Activated B cell treated with CpG ODN at 0.5 μM for 24 hours (primary cell): ENCODE measurements around the gene TCTN2. TPM values are rescaled to one million over a fixed set of nuclear protein-coding genes. Genes with fewer than 3 reads are reported as not detected.

Source experiments
- ATAC-seq: fragments of 200-7000 bp; cut with Tn5 transposase; one replicate; pipeline ENCODE4 v1.10.0; 2021; ENCODE audit warnings: low read depth, mild to moderate bottlenecking, moderate library complexity
- CTCF ChIA-PET: fragments of 350-600 bp; sonication (Branson Sonifier 250); formaldehyde crosslinking; loops from one replicate; lab custom pipeline; 2021; ENCODE audit warnings: antibody characterized with exemption; lab: Charles Lee
- POLR2A ChIA-PET: fragments of 350-600 bp; sonication (Branson Sonifier 250); formaldehyde crosslinking; loops from one replicate; lab custom pipeline; 2021; ENCODE audit warnings: antibody characterized with exemption; lab: Charles Lee
- DNase-seq: peaks from one replicate; pipeline ENCODE4 v3.0.0; 2022
- H3K27ac Mint-ChIP-seq: one replicate; pipeline ENCODE4 v1.8.0; 2020; ENCODE audit warnings: mixed read lengths
- H3K27me3 Mint-ChIP-seq: one replicate; pipeline ENCODE4 v1.8.0; 2021; ENCODE audit warnings: mixed read lengths
- H3K36me3 Mint-ChIP-seq: one replicate; pipeline ENCODE4 v1.8.0; 2021; ENCODE audit warnings: low read depth, mixed read lengths
- H3K4me1 Mint-ChIP-seq: one replicate; pipeline ENCODE4 v1.8.0; 2021; ENCODE audit warnings: mixed read lengths
- H3K4me3 Mint-ChIP-seq: one replicate; pipeline ENCODE4 v1.8.0; 2020; ENCODE audit warnings: mild to moderate bottlenecking, mixed read lengths
- H3K9me3 Mint-ChIP-seq: one replicate; pipeline ENCODE4 v1.8.0; 2020; ENCODE audit warnings: mixed read lengths
- intact Hi-C: fragments of 100-400 bp; cut with micrococcal nuclease; formaldehyde crosslinking; loops from one replicate; pipeline ENCODE4 v1.15.1; 2024
- total RNA-seq: library from RNA; stranded (reverse); gene quantifications from 2 replicates; pipeline ENCODE4 v1.2.3, GENCODE V29; 2022
- TF ChIP-seq, protein P1 (sequence below): fragments of 200-600 bp; IDR thresholded peaks from one replicate; pipeline ENCODE4 v1.8.0; 2022; ENCODE audit warnings: antibody characterized with exemption, mild to moderate bottlenecking

The TCTN2 gene
- total RNA-seq, 1 donor from 2014 or later: 10.3 TPM

DNA sequence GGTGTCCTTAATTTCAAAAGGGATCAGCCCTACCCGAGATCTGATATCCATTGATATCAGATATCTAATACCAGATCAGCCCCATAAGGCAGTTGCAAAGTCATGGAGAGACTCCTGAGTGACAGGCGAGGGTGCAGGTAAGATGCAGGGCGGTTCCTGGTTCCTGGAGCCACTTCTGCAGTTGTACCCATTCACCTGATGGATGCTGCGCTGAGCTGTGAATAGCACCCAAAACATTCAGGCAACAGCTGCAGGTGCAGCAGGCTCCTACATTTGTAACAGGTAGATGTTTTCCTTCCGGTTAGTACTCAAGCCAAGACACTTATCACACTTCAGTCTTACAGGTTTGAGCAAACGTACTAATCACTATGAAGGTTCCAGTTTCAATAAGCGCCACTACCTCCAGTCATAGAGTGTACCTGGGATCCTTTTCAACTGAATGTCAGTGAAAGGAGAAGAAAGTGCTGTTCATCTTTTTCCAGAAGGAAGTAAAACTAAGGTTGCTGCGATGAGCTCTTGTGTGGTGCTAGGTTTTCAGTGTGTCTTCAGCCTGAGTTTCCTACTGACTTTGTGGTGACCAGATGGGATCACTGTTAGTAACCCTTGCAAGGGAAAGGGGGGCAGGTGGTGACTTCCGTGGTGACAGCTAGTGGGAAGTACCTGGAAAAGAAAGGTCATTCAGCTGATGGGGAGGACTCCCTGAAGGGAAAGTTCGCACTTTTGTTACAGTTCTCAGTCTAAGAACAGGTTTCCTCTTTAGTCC lies 43.1 kb downstream of the TCTN2 start:
- no peak for DNase-seq

DNA sequence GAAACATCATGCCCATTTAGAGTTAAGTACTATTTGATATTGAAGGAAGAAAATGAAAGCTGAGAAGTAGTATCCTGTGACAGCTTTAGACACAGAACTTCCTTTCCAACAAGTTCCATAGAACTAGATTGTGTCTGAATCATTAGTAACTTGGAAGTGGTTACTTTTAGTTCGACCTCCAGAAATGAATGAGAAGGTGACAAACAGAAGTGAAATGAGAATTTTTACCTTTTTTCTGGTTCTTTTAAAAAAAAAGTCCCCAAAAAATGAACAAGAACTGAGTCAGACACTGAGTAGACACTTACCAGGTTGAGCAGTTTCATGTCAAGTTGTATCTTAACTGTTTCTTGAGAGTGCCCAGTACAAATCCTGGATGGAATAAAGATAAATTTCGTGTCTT lies 44.3 kb downstream of the TCTN2 start:
- H3K36me3 Mint-ChIP-seq: peaks cover 19% of the 10 kb centered on the region
- ATAC-seq (no peak), DNase-seq (no peak)
- H3K9me3 Mint-ChIP-seq: no peaks in the 10 kb centered on the region
- H3K27me3 Mint-ChIP-seq: no peaks in the 10 kb centered on the region
- no peak overlapping the region for H3K27ac Mint-ChIP-seq
- CTCF ChIA-PET: no interaction called here
- intact Hi-C loops: loop anchor here (1.0 kb wide), 1 partner anchor 22 kb away; no protein-coding TSS in a partner anchor
- H3K4me3 Mint-ChIP-seq: no peak overlapping the region
- peaks cover 37% of the 10 kb centered on the region for H3K4me1 Mint-ChIP-seq
- TF ChIP-seq, protein P1, sequence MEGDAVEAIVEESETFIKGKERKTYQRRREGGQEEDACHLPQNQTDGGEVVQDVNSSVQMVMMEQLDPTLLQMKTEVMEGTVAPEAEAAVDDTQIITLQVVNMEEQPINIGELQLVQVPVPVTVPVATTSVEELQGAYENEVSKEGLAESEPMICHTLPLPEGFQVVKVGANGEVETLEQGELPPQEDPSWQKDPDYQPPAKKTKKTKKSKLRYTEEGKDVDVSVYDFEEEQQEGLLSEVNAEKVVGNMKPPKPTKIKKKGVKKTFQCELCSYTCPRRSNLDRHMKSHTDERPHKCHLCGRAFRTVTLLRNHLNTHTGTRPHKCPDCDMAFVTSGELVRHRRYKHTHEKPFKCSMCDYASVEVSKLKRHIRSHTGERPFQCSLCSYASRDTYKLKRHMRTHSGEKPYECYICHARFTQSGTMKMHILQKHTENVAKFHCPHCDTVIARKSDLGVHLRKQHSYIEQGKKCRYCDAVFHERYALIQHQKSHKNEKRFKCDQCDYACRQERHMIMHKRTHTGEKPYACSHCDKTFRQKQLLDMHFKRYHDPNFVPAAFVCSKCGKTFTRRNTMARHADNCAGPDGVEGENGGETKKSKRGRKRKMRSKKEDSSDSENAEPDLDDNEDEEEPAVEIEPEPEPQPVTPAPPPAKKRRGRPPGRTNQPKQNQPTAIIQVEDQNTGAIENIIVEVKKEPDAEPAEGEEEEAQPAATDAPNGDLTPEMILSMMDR: no peak
- POLR2A ChIA-PET: interaction anchor here (1.3 to 4.2 kb wide), 2 partner anchors 9 to 81 kb away, joined by 3 to 41 read pairs; partner anchors contain the start of genes EIF2B1 and GTF2H3

More for the DNA sequence above, 43.1 kb downstream of the TCTN2 start:
- Mint-ChIP-seq H3K9me3 (no peaks in the 10 kb centered on the region), H3K27me3 (no peaks in the 10 kb centered on the region), H3K36me3 (peaks cover 8% of the 10 kb centered on the region), H3K4me1 (peaks cover 37% of the 10 kb centered on the region), H3K27ac (peak overlapping the region; percentile 80), H3K4me3 (peak overlapping the region; percentile 92)
- intact Hi-C loops: loop anchor here (2.0 kb wide), 2 partner anchors 23 to 49 kb away; partner anchors contain the start of gene DNAH10
- ChIA-PET CTCF (interaction anchor here (0.8 kb wide), 1 partner anchor 48 kb away, joined by 4 read pairs; the partner anchor contains the start of gene DNAH10), POLR2A (interaction anchor here (0.6 to 4.2 kb wide), 6 partner anchors 10 to 1212 kb away, joined by 3 to 41 read pairs (median 4); partner anchors contain the start of genes EIF2B1, GTF2H3, MPHOSPH9 and MTRFR)
- no peak for ATAC-seq
- TF ChIP-seq, protein P1: no peak

DNA sequence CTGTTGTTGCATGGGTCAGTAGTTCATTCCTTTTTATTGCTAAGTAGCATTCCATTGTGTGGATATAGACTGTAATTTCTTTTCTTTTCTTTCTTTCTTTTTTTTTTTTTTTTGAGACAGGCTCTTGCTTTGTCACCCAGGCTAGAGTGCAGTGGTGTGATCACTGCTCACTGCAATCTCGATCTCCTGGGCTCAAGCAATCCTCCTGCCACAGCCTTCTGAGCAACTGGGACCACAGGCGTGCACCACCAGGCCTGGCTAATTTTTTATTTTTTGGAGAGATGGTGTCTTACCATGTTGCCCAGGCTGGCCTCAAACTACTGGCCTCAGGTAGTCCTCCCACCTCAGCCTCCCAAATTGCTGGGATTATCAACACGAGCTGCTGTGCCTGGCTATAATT lies 46.4 kb downstream of the TCTN2 start:
- peaks cover 34% of the 10 kb centered on the region for H3K36me3 Mint-ChIP-seq
- TF ChIP-seq, protein P1: no peak
- no peak for DNase-seq
- intact Hi-C loops: no loop called here
- H3K4me3 Mint-ChIP-seq: no peak overlapping the region
- no peak for ATAC-seq
- no peaks in the 10 kb centered on the region for H3K27me3 Mint-ChIP-seq
- H3K4me1 Mint-ChIP-seq: peaks cover 30% of the 10 kb centered on the region
- ChIA-PET CTCF (no interaction called here), POLR2A (interaction anchor here (0.6 to 0.7 kb wide), 2 partner anchors 16 to 38 kb away, joined by 7 to 9 read pairs; no protein-coding TSS in a partner anchor)
- H3K9me3 Mint-ChIP-seq: no peaks in the 10 kb centered on the region
- no peak overlapping the region for H3K27ac Mint-ChIP-seq

DNA sequence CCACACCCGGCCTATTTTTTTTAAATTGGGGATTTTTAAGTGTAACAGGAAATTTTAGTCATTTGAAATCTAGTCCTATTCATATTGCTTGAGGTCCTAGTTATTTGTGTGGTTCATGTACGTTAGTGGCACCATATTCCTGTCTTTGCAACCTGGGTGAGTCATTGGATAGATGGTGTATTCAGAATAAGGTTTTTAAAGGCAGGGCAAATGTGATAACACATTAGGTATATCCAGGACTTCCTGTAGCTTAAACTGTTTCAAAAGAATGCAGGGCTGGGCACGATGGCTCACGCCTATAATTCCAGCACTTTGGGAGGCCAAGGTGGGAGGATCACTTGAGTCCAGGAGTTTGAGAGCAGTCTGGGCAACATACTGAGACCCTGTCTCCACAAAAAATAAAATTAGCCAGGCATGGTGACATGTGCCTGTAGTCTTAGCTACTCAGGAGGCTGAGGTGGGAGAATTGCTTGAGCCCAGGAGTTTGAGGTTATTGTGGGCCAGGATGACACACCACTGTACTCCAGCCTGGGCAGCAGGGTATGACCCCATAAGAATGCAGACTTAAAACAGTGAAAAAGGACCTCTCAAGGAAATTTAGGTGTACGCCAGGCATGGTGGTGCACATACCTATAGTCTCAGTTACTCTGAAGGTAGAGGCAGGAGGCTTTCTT lies 49.4 kb downstream of the TCTN2 start:
- no peaks in the 10 kb centered on the region for H3K9me3 Mint-ChIP-seq
- peaks cover 42% of the 10 kb centered on the region for H3K36me3 Mint-ChIP-seq
- no peak for ATAC-seq

More for the DNA sequence above, 49.4 kb downstream of the TCTN2 start:
- DNase-seq: no peak
- CTCF ChIA-PET: no interaction called here
- Mint-ChIP-seq H3K4me3 (no peak overlapping the region), H3K27me3 (no peaks in the 10 kb centered on the region), H3K4me1 (peaks cover 23% of the 10 kb centered on the region), H3K27ac (no peak overlapping the region)
- POLR2A ChIA-PET: no interaction called here
- TF ChIP-seq, protein P1: no peak
- intact Hi-C loops: no loop called here
